Measurements from ENCODE around the gene BGN.

The BGN gene

DNA sequence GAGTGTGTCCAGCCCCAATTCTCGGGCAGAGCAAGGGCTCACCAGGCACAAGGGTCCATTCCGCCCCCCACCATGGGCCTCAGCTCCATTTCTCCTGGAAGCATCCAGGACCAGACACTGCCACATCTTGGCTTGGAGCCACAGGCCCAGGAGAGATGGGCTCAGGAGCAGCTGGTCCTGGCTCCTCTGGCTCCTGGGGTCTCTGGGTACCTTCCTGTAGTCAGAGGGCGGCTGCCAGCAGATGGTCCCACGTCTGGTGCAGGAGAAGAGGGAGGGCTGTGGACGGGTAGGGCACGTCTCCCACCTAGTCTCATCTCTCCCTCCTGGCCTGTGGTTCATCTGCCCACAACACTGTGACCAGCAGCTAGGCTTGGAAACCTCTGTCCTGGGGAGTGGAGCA lies 30.7 kb downstream of the BGN start:
- in situ Hi-C loops (cut with MboI; ENCODE audit: low pct_unique_long_range_greater_than_20kb, low sequenced_read_pairs, unreplicated experiment), result no loop called here
- DNase-seq (ENCODE audit: low spot score), result no peak
- TF ChIP-seq, protein P1, sequence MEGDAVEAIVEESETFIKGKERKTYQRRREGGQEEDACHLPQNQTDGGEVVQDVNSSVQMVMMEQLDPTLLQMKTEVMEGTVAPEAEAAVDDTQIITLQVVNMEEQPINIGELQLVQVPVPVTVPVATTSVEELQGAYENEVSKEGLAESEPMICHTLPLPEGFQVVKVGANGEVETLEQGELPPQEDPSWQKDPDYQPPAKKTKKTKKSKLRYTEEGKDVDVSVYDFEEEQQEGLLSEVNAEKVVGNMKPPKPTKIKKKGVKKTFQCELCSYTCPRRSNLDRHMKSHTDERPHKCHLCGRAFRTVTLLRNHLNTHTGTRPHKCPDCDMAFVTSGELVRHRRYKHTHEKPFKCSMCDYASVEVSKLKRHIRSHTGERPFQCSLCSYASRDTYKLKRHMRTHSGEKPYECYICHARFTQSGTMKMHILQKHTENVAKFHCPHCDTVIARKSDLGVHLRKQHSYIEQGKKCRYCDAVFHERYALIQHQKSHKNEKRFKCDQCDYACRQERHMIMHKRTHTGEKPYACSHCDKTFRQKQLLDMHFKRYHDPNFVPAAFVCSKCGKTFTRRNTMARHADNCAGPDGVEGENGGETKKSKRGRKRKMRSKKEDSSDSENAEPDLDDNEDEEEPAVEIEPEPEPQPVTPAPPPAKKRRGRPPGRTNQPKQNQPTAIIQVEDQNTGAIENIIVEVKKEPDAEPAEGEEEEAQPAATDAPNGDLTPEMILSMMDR (IDR thresholded peaks at IDR 0.05; ENCODE audit: extremely low read depth, insufficient read depth, missing control alignments), result no peak

DNA sequence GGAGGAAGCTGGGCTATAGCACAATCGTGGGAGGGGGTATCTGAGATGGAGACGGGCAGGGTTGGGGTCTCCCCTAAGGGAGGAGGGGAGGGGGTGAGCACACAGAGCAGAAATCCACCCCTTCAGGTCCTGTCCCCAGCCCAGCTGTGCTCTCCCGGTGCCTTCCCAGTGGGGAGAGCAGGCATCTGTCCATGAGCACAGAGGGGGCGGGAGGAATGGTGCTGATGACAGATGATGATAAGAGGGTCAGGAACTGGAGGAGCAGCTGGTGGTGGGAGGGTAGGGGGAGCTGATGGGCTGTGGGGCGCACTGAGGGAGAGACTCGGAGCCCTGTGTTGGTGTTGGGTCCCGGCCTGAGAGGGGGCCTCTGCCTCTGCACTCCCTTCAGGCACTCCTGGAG lies 31.3 kb downstream of the BGN start:
- in situ Hi-C loops (cut with MboI; ENCODE audit: low pct_unique_long_range_greater_than_20kb, low sequenced_read_pairs, unreplicated experiment), result no loop called here
- DNase-seq (ENCODE audit: low spot score), result no peak
- TF ChIP-seq, protein P1 (IDR thresholded peaks at IDR 0.05; ENCODE audit: extremely low read depth, insufficient read depth, missing control alignments), result no peak

DNA sequence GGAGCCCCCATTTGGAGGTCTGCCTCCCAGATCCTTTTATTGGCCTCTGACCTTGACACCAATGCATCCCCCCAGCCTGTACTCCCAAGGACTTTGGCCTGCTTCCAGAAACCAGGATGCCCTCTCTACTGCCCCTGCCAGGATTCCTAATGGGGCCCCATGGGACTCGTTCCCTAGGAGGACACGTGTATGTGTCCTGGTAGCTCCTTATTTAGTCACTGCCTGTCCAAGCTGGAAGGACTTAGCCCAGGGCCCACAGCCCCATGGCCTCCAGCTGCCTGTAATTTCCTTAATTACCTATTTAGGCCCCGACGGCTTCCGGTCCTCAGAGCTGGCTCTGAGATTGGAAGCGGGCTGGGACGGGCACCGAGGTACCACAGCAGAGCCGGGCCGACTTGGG lies 32.0 kb downstream of the BGN start:
- in situ Hi-C loops (cut with MboI; ENCODE audit: low pct_unique_long_range_greater_than_20kb, low sequenced_read_pairs, unreplicated experiment), result no loop called here
- no peak for DNase-seq (ENCODE audit: low spot score)
- TF ChIP-seq, protein P1 (IDR thresholded peaks at IDR 0.05; ENCODE audit: extremely low read depth, insufficient read depth, missing control alignments), result no peak

DNA sequence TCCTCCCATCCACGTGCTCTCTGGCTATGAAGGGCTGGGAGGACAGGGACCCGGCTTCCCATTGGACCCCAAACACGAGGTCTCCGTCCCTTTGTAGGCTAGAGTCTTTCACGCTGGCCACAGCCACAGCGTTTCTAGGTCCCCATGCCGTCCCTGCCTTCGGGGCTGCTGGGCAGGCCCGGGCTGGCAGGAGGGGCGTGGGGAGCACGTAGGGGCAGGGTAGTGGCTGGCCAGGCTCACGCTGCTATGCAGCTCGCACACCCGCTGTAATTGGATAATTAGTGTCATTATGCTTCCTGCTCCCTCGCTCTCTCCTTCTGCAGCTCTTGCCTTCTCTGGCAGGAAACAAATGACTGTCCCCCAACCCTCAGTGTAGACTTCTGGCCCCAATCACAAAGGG lies 32.4 kb downstream of the BGN start:
- TF ChIP-seq, protein P1 (IDR thresholded peaks at IDR 0.05; ENCODE audit: extremely low read depth, insufficient read depth, missing control alignments), result no peak
- in situ Hi-C loops (cut with MboI; ENCODE audit: low pct_unique_long_range_greater_than_20kb, low sequenced_read_pairs, unreplicated experiment), result no loop called here
- no peak for DNase-seq (ENCODE audit: low spot score)

DNA sequence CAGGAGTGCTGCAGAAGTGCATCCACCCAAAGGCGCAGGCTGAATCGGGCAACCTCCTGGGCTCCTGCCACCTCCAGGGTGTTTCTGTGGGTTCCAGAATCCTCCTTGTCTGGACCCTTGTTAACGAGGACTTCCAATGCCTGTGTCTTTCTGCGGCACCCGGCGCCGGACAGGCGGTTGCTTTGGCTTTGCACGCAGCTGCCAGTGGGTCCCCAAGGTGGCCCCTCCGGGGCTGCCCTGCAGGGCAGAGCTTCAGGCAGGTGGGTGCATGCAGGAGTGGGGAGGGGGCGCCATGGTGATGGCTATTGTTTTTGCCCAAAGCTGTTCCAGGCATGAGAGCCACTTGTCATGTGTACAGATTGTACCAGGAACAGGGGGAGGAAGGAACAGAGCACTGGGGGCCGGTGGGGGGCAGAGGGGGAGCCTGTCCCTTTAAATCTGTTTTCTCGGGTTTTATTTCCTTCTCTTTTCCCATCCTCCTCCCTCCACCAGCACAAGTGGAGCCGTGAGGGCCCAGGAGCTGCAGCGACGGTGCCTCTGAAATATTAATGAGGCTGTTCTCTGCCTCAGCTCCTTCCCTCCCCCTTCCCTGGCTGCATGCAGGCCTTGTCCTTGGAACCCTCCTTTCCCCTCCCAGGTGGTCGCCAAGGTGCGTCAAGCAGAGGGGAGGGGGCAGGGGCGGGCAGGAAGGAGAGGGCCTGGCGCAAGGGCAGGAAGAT lies 35.8 kb downstream of the BGN start:
- TF ChIP-seq, protein P1 (IDR thresholded peaks at IDR 0.05; ENCODE audit: extremely low read depth, insufficient read depth, missing control alignments), result no peak
- in situ Hi-C loops (cut with MboI; ENCODE audit: low pct_unique_long_range_greater_than_20kb, low sequenced_read_pairs, unreplicated experiment), result no loop called here
- no peak for DNase-seq (ENCODE audit: low spot score)

DNA sequence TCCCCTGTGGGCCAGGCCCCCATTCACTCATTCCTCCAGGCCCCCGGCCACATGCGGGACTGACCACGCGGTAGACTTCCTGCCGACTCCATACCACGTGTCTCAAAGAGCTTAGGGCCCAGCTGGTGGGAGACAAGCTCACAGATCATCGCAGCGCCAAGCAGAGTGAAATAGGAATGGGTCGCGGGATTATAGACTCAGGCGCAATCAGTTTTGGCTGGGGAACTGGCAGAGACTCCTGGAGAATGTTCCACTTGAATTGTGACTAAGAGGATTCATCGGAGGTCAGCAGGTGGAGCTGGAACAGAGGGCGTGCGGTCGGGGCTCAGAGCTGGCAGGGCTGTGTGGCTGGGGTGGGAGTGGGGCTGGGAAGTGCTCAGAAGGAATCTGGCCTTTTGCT lies 38.3 kb downstream of the BGN start:
- DNase-seq (ENCODE audit: low spot score), result no peak
- TF ChIP-seq, protein P1 (IDR thresholded peaks at IDR 0.05; ENCODE audit: extremely low read depth, insufficient read depth, missing control alignments), result no peak
- in situ Hi-C loops (cut with MboI; ENCODE audit: low pct_unique_long_range_greater_than_20kb, low sequenced_read_pairs, unreplicated experiment), result no loop called here
